Activated CD8-positive, alpha-beta memory T cell treated with anti-CD3 and anti-CD28 coated beads, Interleukin-2, amount 50 U/mL, for 1 hour (primary cell): Measurements from ENCODE around the gene BBOX1.
"Not testable (repeated sequence)": the region's sequence is repeated elsewhere in the genome, so short reads cannot be mapped to it uniquely, and the experiment has no call there.

ENCODE experiments used
- DNase-seq: peaks from one replicate; pipeline ENCODE4 v3.0.0-alpha.2; 2020; ENCODE audit errors: extremely low read depth

The BBOX1 gene

DNA sequence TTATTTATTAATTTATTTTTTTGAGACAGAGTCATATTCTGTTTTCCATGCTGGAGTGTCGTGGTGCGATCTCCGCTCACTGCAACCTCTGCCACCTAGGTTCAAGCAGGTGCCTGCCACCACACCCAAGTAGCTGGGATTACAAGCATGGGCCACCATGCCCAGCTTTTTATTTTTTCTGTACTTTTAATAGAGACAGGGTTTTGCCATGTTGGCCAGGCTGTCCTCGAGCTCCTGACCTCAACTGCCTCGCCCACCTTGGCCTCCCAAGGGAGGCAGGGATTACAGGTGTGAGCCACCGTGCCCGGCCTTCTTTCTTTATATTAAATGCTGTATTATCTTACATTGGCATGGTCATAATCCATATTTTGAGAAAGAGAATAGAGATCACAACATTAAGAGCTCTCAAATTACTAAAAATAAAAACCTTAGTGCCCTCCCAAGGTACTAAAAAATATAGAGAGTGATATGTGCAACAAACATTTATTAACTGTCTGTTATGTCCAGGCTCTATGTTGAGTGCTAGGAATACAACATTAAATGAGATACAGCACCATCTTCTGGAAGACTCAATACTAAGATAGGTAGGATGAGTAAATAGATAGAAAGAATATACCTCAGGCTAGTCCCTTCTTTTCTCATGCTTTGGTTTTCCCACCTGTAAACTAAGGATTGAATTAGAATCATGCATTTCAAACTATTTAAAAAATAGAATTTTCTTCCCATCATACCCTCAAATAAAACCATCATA is 84.1 kb downstream of the BBOX1 start:
- DNase-seq, result no peak

GRCh38 chr11:27129686-27130085 is 89.1 kb downstream of the BBOX1 start:
- no peak for DNase-seq

GRCh38 chr11:27130806-27131205 is 90.2 kb downstream of the BBOX1 start:
- DNase-seq, result no peak

DNA sequence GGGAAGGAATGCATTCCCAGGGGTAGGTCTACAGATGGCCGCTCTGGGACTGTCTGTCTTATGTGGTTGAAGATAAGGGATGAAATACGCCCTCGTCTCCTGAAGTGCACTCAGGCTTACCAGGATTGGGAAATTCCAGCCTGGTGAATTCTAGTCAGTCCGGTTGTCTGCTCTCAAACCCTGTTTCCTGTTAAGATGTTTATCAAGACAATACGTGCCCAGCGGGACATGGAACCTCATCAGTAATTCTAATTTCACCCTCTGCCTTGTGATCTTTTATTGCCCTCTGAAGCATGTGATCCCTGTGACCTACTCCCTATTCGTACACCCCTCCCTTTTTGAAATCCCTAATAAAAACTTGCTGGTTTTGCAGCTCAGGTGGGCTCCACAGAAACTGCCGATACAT is 95.3 kb downstream of the BBOX1 start:
- not testable (repeated sequence) for DNase-seq

DNA sequence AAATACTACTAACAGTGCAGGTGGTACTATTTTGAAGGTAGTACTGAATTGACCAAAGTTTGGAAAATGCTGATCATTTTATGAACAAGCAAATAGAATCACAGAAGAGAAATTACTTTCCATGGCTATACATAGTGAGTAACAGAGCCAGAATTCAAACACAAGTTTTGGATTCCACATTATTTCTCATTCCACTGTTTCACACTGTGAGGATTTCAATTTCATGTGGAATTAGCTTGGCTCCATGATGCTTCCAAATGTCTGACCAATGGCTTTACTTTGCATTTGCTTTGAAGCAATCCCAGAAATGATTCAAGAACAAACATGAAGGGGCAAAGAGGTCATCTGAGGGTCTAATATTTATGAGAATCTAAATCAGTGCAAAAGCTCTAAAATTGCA is 98.1 kb downstream of the BBOX1 start:
- no peak for DNase-seq

GRCh38 chr11:27139742-27140367 is 99.2 kb downstream of the BBOX1 start:
- DNase-seq, result no peak

DNA sequence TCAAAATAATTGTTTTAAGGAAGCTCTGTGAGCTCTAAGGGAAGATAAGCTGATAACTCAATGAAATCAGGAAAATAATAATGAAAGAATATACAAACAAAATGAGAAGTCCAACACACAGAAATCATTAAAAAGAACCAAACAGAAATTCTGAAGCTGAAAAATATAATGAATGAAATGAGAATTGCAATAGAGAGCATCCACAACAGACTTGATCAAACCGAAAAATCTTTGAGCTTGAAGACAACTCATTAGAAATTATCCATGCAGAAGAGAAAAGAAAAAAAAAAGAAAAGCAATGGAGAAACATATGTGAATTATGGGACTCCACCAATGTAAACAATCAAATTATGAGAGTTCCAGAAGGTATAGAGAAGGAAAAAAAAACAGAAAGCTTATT is 101.0 kb downstream of the BBOX1 start:
- DNase-seq, result no peak

DNA sequence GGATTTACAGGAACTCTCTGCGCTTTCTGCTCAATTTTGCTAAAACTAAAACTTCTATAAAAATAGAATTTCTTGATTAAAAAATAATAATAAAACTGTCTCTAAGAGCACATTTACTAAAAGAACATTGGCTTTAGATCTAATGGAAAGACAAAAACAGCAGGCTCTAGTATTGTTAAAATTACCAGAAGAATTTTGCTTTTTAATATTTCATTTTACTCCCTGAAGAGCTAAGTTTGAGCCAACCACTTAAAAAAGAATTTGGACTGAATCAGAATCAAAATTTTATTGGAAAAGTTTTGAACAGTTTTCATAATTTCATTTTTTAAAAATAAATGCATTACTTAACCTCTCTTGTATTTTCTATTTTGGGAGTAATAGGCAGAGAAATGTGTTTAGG is 107.3 kb downstream of the BBOX1 start:
- no peak for DNase-seq

DNA sequence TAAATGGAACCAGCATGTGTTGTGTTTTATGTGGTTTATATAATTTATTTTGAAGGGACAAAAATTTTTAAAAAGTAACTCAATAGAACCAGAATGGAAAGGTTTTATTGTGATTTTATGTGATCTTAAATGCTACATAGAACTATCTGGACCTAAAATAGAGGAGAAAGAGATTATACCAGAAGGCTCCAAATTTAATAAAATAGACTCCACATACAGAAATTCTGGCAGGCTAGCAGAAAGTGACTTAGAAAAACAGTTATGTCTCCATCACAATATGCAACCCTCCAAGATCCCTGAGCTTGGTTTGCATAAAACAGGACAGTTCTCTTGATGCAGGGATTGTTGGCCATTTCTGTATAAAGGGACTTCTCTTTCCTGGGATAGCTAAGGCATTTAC is 107.9 kb downstream of the BBOX1 start:
- DNase-seq, result no peak

DNA sequence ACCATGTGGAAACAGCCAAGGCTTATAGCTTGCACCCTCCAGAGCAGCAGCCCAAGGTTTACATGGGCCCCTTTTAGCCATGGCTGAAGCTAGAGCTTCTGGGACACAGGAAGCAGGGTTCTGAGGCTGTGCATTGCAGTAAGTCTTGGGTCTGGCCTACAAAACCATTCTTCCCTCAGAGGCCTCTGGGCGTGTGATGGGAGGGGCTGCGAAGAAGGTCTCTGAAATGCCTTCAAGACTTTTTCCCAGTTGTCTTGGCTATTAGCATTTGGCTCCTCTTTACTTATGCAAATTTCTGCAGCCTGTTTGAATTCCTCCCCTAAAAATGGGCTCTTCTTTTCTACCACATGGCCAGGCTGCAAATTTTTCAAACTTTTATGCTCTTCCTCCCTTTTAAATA is 109.5 kb downstream of the BBOX1 start:
- DNase-seq, result no peak

DNA sequence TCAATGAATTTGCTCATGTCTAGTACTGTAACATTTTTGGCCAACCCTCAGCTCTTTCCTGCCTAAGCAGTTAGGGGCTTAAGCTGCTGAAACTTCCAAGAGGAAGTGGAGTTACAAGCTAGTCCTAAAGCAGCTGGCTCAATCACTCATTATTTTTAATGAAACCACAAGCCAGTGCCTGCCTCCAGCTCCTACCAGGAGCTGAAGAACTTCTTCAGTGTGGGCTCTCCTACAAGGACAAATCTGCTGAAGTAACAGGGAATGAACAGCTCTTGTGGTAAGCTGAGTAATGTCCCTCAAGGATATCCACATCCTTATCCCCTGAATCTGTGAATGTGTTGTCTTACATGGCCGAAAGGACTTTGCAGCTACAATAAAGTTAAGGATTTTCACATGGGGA is 112.5 kb downstream of the BBOX1 start:
- no peak for DNase-seq

DNA sequence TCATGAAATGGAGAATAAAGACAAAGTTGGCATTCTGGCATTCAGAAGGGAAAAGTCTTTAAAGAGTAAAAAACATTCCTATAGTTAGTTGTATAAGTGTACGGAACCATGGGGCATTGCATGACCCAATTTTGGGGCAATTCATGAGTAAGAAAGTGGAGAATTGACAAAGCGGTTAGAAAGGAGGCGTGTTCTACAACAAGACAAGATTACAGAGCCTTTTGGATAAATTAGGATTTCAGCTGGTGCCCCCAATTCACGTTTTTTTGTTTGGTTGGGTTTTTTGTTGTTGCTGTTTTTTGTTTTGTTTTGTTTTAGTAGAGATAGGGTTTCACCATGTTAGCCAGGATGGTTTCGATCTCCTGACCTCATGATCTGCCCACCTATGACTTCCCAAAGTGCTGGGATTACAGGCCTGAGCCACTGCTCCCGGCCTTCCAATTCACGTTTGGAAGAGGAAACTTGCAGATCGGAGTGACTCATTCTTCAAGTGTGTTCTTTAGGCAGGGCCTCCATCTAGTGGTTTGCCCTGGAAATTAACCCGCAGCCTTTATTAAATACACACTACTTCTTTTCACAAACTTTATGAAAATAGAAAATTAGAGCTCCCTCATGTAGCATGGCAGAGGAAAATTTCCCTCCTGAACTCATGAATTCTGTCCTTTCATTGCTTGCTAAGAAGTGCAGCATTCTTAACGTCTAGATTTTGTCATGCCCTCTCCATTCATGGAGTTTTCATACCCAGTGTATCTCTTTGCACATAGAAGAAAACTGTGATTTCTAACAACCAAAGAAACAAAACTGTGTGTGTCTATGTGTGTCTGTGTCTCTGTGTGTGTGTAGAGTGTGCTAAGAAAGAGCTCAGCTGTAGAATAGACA is 118.1 kb downstream of the BBOX1 start:
- no peak for DNase-seq

DNA sequence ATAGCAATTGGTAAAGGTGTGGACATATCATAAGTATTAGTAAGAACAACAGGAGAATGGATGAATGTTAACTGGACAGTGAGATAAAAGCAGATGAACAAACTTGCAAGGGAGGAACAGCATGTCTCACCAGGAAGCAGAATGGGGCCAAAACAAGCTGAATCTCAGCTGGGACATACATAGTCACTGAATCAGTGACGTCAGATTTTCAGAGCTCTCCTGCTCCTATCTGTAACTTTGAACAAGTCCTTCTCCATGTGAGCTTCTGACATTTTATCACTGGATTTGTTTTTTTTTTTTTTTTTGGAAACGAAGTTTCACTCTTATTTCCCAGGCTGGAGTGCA is 118.7 kb downstream of the BBOX1 start:
- no peak for DNase-seq

- no peak for DNase-seq
These were observed 120.5 kb downstream of the BBOX1 start for GRCh38 chr11:27161071-27161470.

DNA sequence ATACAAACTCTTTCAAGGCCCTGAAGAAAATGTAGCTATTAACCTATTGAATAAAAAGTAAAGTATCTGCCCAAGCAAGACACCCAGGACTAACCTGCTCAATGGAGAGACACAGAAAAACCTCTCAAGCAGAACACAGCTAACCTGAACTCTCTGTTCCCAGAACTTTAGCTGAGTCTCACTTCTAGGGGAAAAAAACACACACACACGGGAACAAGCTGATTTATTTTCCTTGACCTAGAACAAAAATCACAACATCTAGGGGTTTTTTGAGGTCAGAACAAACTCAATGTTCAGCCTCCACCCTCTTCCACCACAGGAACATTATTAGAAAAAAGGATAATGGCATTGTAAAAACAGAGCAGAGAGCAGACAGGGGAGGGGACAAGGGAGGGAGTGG is 121.6 kb downstream of the BBOX1 start:
- no peak for DNase-seq

DNA sequence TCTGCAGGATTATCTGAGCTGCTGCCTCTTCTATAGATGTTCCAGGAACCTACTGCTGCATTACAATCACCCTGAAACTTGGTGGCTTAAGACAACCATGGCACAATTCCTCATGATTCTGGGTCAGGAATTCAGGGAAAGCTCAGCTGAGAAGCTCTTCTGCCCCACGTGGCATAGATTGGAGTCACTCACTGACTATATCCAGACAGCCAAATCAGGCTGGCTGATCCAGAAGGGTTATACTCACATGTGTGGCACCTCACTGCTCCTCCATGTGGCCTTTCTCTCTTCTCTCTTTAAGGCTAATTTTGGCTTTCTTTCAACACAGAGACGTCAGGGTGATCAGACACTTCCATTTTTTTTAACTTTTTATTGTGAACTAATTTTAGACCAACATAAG is 125.5 kb downstream of the BBOX1 start:
- DNase-seq, result no peak

GRCh38 chr11:27171376-27171958 is 130.9 kb downstream of the BBOX1 start:
- no peak for DNase-seq

- no peak for DNase-seq
These were observed 132.9 kb downstream of the BBOX1 start for GRCh38 chr11:27173545-27173944.

GRCh38 chr11:27174021-27174420 is 133.4 kb downstream of the BBOX1 start:
- no peak for DNase-seq

GRCh38 chr11:27174672-27175210 is 134.1 kb downstream of the BBOX1 start:
- DNase-seq, result no peak

- DNase-seq, result not testable (repeated sequence)
These were observed 134.9 kb downstream of the BBOX1 start for GRCh38 chr11:27175562-27175961.
